GM12801 (cell line): ENCODE data around the gene TBX19.

Source experiments
- TF ChIP-seq, protein P1 (sequence below): IDR thresholded peaks from one replicate; pipeline ENCODE4 v1.5.1; 2011; ENCODE audit warnings: control low read depth; ENCODE audit not compliant: insufficient read length; ENCODE audit errors: extremely low read depth

The TBX19 gene

GRCh38 chr1:168245042-168245441 is 35.6 kb upstream of the TBX19 start:
- TF ChIP-seq, protein P1, sequence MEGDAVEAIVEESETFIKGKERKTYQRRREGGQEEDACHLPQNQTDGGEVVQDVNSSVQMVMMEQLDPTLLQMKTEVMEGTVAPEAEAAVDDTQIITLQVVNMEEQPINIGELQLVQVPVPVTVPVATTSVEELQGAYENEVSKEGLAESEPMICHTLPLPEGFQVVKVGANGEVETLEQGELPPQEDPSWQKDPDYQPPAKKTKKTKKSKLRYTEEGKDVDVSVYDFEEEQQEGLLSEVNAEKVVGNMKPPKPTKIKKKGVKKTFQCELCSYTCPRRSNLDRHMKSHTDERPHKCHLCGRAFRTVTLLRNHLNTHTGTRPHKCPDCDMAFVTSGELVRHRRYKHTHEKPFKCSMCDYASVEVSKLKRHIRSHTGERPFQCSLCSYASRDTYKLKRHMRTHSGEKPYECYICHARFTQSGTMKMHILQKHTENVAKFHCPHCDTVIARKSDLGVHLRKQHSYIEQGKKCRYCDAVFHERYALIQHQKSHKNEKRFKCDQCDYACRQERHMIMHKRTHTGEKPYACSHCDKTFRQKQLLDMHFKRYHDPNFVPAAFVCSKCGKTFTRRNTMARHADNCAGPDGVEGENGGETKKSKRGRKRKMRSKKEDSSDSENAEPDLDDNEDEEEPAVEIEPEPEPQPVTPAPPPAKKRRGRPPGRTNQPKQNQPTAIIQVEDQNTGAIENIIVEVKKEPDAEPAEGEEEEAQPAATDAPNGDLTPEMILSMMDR, result no peak

DNA sequence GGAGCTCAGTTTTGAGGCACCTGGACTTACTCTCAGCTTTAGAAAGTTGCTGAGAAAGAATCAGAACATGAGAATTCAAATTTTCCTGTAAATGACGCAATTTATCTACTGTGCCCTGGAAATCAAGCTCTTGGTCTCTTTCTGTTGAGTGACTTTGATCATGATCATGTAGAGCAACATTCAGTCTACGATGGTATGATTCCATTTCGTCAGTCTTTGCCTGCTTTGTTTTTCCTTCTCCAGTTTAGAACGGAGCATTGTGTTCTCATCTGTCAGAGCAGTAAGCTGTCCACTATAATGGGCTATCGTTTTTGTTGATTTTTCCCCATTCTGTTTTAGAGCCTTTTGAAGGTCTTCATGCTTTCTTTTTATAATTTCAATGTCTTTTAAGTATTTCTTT is 34.2 kb upstream of the TBX19 start:
- TF ChIP-seq, protein P1, result no peak

GRCh38 chr1:168252204-168252733 is 28.4 kb upstream of the TBX19 start:
- TF ChIP-seq, protein P1, result no peak

DNA sequence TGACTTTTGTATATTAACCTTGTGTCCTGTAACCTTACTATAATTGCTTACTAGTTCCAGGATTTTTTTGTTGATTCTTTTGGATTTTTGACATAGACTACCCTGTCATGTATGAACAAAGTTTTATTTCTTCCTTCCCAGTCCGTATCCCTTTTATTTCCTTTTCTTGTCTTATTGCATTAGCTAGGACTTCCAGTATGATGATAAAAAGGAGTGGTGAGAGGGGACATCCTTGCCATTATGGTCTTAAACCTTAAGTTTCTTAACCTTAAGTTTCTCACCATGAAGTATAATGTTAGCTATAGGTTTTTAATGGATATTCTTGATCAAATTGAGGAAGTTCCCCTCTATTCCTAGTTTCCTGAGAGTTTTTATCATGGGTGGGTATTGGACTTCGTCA is 24.5 kb upstream of the TBX19 start:
- TF ChIP-seq, protein P1, result no peak

GRCh38 chr1:168257397-168257796 is 23.3 kb upstream of the TBX19 start:
- TF ChIP-seq, protein P1, result no peak

- TF ChIP-seq, protein P1, result no peak
These were observed 21.1 kb upstream of the TBX19 start for GRCh38 chr1:168259567-168259966.

- TF ChIP-seq, protein P1, result no peak
These were observed 20.3 kb upstream of the TBX19 start for GRCh38 chr1:168260393-168260792.

- TF ChIP-seq, protein P1, result no peak
These were observed 19.3 kb upstream of the TBX19 start for GRCh38 chr1:168261390-168261789.
